GM18873 (cell line): ENCODE data around the gene KPNA3.
A peak's percentile ranks its signal among the peaks of the same experiment; 100 is the strongest.
"Not testable (repeated sequence)": the region's sequence is repeated elsewhere in the genome, so short reads cannot be mapped to it uniquely, and the experiment has no call there.

Experiments used
- ATAC-seq: cut with Tn5 transposase; IDR thresholded peaks from one replicate; pipeline ENCODE4 v1.9.1; 2021; ENCODE audit warnings: mild to moderate bottlenecking, moderate library complexity, moderate number of reproducible peaks; ENCODE audit not compliant: unreplicated experiment, low FRiP score

KPNA3 gene

GRCh38 chr13:49760558-49760957 lies 31.9 kb downstream of the KPNA3 start:
- peak; percentile 57 for ATAC-seq

DNA sequence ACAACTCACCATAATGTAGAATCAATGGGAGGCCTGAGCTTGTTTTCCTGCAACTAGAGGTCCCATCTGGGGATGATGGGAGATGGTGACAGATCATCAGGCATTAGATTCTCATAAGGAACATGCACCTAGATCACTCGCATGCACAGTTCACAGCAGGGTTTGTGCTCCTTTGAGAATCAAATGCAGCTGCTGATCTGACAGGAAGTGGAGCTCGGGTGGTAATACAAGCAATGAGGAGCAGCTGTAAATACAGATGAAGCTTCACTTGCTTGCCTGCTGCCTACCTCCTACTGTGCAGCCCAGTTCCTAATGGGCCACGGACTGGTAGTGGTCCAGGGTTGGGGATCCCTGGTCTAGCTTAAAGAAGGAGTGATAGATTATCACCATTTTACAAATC lies 33.0 kb downstream of the KPNA3 start:
- no peak for ATAC-seq

- ATAC-seq = no peak
Measured at GRCh38 chr13:49756263-49756662, 36.2 kb downstream of the KPNA3 start.

GRCh38 chr13:49754146-49754545 lies 38.3 kb downstream of the KPNA3 start:
- no peak for ATAC-seq

DNA sequence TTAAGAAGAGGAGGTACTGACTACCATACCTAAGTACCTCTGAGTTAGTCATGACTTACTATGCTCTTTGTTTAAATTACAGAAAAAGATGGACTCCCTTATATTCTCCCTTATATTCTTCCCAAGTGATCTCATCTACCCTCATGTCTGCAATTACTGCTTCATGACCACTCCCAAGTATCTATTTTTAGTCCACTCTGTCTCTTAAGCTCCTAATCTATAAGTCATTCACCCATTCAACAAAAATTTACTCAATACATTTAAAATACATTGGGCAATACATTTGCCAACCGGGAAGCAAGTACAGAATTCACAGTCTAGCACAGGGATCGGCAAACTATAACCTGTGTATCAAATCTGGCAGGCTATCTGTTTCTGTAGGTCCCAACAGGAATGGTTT lies 42.6 kb downstream of the KPNA3 start:
- no peak for ATAC-seq

DNA sequence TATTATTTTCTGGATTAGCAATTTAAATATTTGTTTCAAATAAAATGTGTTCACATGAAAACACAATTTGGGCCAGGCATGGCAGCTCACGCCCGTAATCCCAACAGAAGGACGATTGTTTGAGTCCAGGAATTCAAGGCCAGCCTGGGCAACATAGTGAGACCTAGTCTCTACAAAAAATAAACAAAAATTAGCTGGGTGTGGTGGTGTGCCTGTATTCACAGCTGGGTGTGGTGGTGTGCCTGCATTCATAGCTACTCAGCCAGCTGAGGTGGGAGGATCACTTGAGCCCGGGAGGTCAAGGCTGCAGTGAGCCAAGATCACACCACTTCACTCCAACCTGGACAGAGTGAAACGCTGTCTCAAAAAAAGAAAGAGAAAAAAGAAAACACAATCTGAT lies 46.4 kb downstream of the KPNA3 start:
- no peak for ATAC-seq

DNA sequence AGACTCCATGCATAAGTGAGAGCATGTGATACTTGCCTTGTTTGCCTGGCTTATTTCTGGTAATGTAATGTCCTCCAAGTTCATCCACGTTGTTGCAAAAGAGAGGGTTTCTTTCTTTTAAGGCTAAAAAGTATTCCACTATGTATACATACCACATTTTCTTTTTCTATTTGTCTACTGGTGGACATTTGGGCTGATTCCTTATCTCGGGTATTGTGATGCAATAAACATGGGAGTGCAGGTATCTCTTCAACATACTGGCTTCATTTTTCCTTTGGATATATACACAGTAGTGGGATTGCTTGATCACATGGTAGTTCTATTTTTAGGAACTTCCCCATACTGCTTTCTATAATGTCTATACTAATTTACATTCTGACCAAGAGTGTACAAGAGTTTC lies 51.6 kb downstream of the KPNA3 start:
- no peak for ATAC-seq

- ATAC-seq = no peak
Measured at GRCh38 chr13:49739498-49740187, 52.8 kb downstream of the KPNA3 start.

GRCh38 chr13:49733181-49733951 lies 59.1 kb downstream of the KPNA3 start:
- ATAC-seq = no peak

- ATAC-seq = no peak
Measured at GRCh38 chr13:49731766-49732165, 60.7 kb downstream of the KPNA3 start.

DNA sequence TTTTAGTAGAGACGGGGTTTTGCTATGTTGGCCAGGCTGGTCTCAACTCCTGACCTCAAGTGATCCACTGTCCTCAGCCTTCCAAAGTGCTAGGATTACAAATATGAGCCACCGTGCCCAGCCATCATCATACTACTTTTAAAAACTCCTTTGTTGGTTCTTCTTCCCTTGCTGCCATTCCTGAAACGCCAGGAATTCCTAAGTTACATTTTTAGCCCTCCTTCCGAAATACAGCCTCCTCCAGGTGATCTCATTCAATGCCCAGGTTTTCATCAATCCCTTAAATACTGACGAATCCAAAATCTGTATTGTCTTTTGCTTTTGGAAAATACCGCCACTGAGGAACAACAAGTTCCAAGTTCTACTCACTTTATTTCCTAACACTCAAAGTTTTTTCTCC lies 75.9 kb downstream of the KPNA3 start:
- ATAC-seq = no peak

DNA sequence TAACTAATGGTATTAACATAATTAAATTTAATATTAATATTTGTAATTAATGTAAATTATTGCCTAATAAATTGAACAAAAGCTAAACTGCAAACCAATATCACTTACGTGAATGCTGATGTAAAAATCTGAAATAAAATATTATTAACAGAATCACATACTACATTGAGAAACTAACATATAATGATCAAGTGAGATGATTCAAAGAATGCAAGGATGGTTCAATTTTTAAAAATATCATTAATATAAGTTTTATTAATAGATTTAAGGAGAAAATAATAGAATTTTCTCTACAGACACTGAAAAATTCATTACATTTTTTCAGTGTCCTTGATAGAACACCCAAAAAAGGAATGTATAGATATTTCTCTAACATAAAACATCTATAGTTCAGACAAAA lies 77.7 kb downstream of the KPNA3 start:
- ATAC-seq = no peak

DNA sequence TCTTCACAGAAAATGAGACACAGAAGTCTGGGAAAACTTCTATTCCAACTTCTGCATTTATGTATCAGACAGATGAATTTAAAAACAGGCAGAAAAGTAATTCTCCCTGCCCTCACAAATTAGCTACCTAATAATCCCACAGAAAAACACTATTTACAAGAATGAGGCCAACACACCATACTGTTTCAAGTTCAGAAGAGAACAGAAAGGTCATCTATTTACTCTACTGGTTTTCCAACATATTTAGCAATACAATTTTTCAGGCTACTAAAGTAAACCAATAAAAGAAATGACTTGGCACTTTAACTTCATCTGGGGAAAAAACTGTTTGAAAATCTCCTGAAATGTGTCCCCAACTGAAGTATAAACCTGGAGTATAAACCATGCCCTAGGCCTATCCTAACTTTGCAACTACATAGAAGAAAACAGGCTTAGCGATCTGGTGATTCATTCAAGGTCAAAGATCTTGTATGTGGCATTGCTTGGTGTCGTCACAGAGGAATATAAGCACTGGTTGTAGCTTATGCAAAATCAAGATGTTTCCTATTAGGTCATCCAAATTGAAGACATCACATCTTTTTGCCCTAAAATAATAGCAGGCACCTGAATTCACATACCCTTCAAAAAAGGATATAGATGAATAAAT lies 81.1 kb downstream of the KPNA3 start:
- no peak for ATAC-seq

GRCh38 chr13:49704264-49704663 lies 88.2 kb downstream of the KPNA3 start:
- ATAC-seq = not testable (repeated sequence)

DNA sequence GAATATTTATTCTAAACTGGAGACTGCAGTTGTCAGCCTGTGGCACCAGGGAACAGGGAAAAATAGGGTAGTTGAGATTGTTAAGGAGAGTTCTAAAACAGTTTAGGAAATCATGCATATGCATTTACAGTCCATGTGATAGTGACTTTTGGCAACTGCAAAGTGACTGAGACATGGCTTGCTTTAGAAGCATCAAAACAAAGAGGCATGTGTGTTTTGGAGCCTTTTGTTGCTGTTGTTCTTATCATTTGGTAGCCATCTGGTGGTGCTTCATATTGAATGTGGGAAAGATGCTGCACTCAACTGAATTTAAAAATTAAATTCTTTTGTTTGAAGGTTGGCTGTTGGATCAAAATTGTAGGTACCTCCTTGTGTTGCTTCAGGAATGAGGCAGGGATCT lies 91.0 kb downstream of the KPNA3 start:
- no peak for ATAC-seq

DNA sequence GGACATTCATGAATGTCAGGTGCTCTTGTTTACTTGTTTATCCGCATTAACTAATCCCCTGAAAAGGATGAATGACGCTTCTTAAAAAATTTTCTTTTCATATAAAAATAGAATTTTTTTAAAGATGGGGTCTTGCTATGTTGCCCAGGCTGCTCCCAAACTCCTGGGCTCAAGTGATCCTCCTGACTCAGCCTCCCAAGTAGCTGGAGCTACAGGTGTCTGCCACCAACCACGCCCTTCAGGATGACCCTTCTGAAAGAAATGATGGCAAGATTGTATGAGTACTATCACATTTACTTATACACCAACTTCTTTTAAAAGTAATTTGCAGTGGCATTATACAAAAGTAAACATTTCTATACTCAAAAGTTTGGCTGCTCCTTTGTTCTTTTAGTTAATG lies 95.0 kb downstream of the KPNA3 start:
- ATAC-seq = no peak

GRCh38 chr13:49694446-49694845 lies 98.0 kb downstream of the KPNA3 start:
- no peak for ATAC-seq

DNA sequence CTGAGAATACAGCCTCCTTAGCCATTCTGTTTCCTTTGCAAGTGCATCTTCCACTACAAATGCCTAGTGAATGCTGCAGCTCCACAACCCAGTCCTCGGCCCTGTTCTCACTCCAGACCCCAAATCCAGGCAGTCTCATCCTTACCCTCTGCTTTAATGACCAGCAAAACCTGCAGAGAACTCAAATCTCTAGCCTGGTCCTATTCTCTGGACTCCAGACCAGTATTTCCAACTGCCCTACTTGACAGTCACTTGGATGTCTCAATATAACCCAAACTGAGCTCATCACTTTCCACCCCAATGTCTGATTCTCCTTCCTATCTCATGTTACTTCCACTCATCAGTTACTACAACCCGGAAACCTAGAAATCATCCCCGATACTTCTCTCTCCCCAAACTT lies 98.6 kb downstream of the KPNA3 start:
- ATAC-seq = no peak

GRCh38 chr13:49693191-49693733 lies 99.2 kb downstream of the KPNA3 start:
- no peak for ATAC-seq

- ATAC-seq = peak; percentile 70
Measured at GRCh38 chr13:49690995-49691784, 101.3 kb downstream of the KPNA3 start, which contains the start of gene EBPL. TSS of gene EBPL (minus strand) at chr13:49691486. CDS start at chr13:49691424, 62 bp downstream.
